Epithelial cell of esophagus (primary cell): Measurements from ENCODE around the gene TRRAP.
"Not testable (repeated sequence)": the region's sequence is repeated elsewhere in the genome, so short reads cannot be mapped to it uniquely, and the experiment has no call there.

Experiments
- DNase-seq: peaks from one replicate; pipeline ENCODE4 v3.0.0; 2010; ENCODE audit warnings: low read depth
- H3K4me3 ChIP-seq: 2 replicates; pipeline ENCODE4 v1.5.1; 2011; ENCODE audit warnings: mild to moderate bottlenecking, low read length, control low read depth
- TF ChIP-seq, protein P1 (sequence below): IDR thresholded peaks from 2 replicates; pipeline ENCODE4 v1.5.1; 2011; ENCODE audit warnings: low read depth, mild to moderate bottlenecking, low read length, control low read depth, inconsistent platforms; ENCODE audit not compliant: insufficient read depth; ENCODE audit errors: missing control alignments

The TRRAP gene

DNA sequence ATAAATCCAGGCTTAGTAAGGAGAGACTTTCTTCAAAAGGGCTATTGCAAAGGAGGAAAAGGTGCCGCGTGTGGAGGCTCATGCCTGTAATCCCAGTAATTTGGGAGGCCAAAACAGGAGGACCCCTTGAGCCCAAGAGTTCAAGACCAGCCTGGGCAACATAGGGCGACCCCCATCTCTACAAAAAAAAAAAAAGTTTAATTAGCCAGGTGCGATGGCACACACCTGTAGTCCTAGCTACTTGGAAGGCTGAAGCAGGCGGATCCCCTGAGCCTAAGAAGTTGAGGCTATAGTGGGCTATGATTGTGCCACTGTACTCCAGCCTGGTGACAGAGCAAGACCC, 40.7 kb upstream of the TRRAP start:
- DNase-seq: no peak
- TF ChIP-seq, protein P1, sequence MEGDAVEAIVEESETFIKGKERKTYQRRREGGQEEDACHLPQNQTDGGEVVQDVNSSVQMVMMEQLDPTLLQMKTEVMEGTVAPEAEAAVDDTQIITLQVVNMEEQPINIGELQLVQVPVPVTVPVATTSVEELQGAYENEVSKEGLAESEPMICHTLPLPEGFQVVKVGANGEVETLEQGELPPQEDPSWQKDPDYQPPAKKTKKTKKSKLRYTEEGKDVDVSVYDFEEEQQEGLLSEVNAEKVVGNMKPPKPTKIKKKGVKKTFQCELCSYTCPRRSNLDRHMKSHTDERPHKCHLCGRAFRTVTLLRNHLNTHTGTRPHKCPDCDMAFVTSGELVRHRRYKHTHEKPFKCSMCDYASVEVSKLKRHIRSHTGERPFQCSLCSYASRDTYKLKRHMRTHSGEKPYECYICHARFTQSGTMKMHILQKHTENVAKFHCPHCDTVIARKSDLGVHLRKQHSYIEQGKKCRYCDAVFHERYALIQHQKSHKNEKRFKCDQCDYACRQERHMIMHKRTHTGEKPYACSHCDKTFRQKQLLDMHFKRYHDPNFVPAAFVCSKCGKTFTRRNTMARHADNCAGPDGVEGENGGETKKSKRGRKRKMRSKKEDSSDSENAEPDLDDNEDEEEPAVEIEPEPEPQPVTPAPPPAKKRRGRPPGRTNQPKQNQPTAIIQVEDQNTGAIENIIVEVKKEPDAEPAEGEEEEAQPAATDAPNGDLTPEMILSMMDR: no peak

DNA sequence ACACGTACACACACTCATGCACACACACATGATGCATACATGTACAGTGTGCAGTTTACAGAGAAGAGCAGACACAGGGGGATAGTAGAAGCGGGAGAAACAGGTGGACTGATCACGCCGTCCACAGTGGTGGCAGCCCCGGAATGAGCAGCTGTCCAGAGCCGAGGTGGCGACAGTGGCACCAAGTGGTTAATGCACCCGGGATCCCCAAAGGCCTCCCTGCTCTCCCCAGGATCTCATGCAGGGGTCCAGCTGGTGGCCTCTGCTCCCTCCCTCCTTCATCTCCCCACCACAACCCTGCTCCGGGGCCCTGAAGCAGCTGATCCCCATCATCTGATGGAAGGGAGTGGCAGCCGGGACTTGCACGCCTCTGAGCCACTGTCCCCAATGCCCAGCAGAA, 38.2 kb upstream of the TRRAP start:
- DNase-seq: no peak
- TF ChIP-seq, protein P1: no peak
- no peak overlapping the region for H3K4me3 ChIP-seq

More for the DNA sequence above, 40.7 kb upstream of the TRRAP start:
- no peak overlapping the region for H3K4me3 ChIP-seq

DNA sequence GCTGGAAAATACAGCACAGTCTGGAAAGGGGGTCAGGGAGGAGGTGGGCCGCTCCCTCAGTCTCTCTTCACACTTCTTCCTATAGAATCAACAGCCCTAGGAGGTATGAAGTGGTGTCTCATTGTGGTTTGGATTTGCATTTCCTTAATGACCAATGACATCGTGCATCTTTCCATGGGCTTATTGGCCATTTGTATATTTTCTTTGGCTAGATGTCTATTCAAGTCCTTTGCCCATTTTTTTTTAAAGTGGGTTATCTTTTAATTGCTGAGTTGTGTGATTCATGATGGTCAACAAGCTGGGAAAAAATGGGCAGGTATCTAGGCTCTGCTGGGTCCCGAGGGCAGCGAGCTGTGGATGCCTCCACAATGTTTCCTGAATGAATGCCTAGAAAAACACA, 37.6 kb upstream of the TRRAP start:
- DNase-seq: no peak
- TF ChIP-seq, protein P1: no peak
- no peak overlapping the region for H3K4me3 ChIP-seq

DNA sequence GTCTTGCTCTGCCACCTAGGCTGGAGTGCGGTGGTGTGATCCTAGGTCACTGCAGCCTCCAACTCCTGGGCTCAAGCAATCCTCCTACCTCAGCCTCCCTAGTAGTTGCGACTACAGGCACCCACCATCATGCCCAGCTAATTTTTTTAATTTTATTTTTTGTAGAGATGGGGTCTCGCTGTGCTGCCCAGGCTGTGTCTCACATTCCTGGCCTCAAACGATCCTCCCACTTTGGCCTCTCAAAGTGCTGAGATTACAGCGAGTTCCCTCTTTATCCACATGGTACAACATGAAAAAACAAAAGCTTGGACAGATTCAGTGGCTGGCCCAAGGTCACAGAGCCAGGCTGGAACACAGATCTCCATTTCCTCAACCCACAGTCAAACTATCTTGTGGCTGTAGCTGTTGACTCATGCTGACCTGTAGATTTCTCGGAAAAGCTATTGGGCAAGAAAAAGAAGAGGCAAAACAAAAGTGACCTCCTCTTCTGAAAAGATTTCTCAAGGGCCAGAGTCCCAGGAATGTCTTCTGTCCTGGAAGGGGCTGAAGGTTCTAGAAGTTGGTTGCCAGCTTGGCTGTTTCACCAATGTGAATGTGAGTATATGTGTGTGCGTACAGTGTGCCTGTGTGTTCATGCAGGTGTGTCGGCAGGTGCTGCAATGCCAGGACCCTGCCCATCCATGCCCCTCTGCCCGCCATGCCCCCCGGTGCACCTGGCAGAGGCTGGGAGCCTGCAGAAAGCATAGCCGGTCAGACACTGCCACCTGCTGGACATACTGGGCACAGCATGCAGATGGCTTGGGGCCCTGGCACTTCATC, 36.9 kb upstream of the TRRAP start:
- peak; percentile 50 for DNase-seq
- TF ChIP-seq, protein P1: peak; percentile 96
- no peak overlapping the region for H3K4me3 ChIP-seq

DNA sequence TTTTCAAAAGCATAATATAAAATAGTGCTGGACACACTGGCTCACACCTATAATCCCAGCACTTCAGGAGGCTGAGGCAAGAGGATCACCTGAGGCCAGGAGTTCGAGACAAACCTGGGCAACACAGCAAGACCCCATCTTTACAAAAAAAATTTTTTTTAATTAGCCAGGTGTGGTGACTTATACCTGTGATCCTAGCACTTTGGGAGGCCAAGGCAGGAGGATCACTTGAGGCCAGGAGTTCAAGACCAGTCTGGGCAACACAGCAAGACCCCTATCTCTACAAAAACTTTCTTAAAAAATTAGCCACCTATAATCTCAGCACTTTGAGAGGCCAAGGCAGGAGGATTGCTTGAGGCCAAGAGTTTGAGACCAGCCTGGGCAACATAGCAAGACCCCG, 35.8 kb upstream of the TRRAP start:
- DNase-seq, H3K4me3 ChIP-seq: not testable (repeated sequence)

DNA sequence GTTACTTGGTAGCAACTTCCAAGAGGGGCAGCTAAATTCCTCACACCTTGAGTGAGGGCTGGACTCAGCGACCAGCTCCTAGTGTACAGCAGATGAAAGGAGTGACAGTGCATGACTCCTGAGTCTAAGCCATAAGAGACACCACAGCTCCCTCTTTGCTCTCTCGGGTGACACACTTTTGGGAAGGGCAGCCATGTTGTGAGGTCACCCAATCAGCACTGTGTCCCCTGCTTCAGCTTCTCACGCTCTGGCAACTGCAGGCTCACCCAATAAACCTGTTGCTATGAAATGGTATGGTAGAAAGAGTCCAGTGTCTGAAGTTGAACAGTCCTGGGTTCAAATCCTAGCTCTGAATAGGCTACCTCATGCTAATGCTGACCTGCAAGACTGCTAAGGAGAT, 29.4 kb upstream of the TRRAP start:
- H3K4me3 ChIP-seq: no peak overlapping the region
- TF ChIP-seq, protein P1: no peak
- no peak for DNase-seq

DNA sequence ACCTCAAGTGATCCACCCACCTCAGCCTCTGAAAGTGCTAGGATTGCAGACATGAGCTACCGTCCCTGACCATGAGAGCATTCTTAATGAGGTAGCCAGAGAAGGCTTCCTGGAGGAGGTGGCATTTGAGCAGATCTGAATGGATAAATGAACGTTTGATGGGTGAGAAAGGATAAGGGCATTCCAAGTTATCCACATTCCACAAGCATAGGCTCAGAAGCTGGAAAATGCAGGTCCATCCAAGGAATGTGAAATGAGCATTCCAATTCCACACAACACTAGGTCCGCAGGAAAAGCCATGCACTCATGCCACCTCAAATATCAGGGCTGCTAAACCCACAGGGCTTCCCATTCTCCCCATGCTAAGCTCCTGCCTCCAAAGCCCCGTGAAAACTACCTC, 25.5 kb upstream of the TRRAP start:
- TF ChIP-seq, protein P1: no peak
- no peak for DNase-seq
- H3K4me3 ChIP-seq: no peak overlapping the region
